ENCODE results near the gene IFNGR1. TPM values are rescaled to one million over a fixed set of nuclear protein-coding genes. Genes with fewer than 3 reads are reported as not detected.
A peak's percentile ranks its signal among the peaks of the same experiment; 100 is the strongest.

The IFNGR1 gene
- total and polyA plus RNA-seq, 2 of the 13 experiments (the other 11 are each of a cell fraction or from before 2014, with no cell fraction given), result 82.8 to 87.8 TPM

DNA sequence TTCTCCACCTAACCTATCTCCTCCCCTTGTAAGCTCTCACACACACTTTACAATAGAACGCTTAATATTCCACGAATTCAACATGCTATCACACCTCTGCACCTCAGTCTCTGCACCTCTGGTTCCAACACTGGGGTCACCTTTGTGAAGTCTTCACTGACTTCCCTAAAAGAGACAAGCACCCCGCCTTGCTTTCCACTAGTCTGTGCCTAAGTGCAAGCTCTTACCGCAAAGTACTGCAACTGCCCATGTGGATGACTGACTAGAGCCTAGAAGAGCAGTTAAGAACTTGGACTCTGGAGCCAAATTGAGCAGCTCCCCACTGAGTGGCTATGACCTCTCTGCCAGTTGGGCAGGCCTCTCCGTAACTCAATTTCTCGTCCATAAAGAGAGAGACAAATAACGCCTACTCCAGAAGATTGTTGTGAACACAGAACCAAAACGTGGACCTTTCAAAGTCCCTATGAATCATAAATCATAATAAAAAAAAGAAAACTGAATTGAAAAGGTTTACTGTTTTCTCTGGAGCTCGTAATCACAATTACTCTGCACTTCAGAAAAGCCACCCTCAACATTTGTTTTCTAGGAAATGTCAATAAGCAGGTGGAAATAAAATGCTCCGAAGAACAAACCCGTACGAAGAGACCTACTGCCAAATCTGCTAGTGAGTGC, 1.2 kb downstream of the IFNGR1 start:
- ChIA-PET POLR2A (interaction anchor here (0.8 to 1.4 kb wide), 7 partner anchors 9 to 136 kb away, joined by 3 to 5 read pairs (median 3); no protein-coding TSS in a partner anchor), CTCF (ENCODE audit: low intra/inter-chr PET ratio, low total read pairs) (no interaction called here)
- H3K36me3 ChIP-seq (replicated peaks in 1 of 2; ENCODE audit: control insufficient read depth in 1 of 2, insufficient read depth in 2 of 2, low read length in 2 of 2), result peaks cover 0 to 7% of the 10 kb centered on the region in 2 experiments; a peak in 2 of 5 replicates
- in situ Hi-C loops (cut with HindIII; ENCODE audit: extremely low pct_ligation_motif_present, low pct_unique_long_range_greater_than_20kb), result no loop called here
- peak; percentile 75 for DNase-seq (ENCODE audit: low spot score)
- ATAC-seq, result peak; percentile 64
- under 1% methylated on average over 12 of the region's 12 CpGs for WGBS (ENCODE audit: low lambda C conversion rate)
- H3K9ac ChIP-seq (ENCODE audit: insufficient read depth, low read depth, low read length), result peak overlapping the region; percentile 92
- BruUV-seq (replicated peaks), result no TSS peak
- peak overlapping the region; percentile 87 to 93 (median 89) for H3K4me3 ChIP-seq (replicated peaks in 1 of 3; ENCODE audit: insufficient read depth in 1 of 3, low read depth in 2 of 3, low read length in 3 of 3)
- peak; percentile 77 for FAIRE-seq
- peaks cover 0 to 4% of the 10 kb centered on the region in 2 experiments; a peak in 1 of 5 replicates for H3K27me3 ChIP-seq (ENCODE audit: control insufficient read depth in 1 of 2, insufficient read depth in 2 of 2, low read length in 2 of 2)
- no peaks in the 10 kb centered on the region for H3K9me3 ChIP-seq (ENCODE audit: low read length)
- intact Hi-C loops (cut with micrococcal nuclease; ENCODE audit: unreplicated experiment), result loop anchor here (2.0 to 5.0 kb wide), 3 partner anchors 39 to 137 kb away; no protein-coding TSS in a partner anchor
- peak overlapping the region; percentile 88 for H3K27ac ChIP-seq (ENCODE audit: extremely low read length, insufficient read depth, low read length)
- H3K79me2 ChIP-seq (ENCODE audit: insufficient read depth, low read length), result peaks cover 62% of the 10 kb centered on the region
- peaks cover 59% of the 10 kb centered on the region for H3K4me1 ChIP-seq (ENCODE audit: insufficient read depth, low read length)
- peak overlapping the region; percentile 92 for H3K4me2 ChIP-seq (ENCODE audit: low read depth, low read length)
- H4K20me1 ChIP-seq (ENCODE audit: insufficient read depth, low read length), result peaks cover 39% of the 10 kb centered on the region
- H2AFZ ChIP-seq (ENCODE audit: low read length), result no peak overlapping the region
- TF ChIP-seq FLYWCH1 (CRISPR knock-in tag; IDR thresholded peaks at IDR 0.05), result no peak
- peak in 1 of 2 experiments; percentile 71; a peak in 2 of 4 replicates for TF ChIP-seq POLR2A (IDR thresholded peaks at IDR 0.05; ENCODE audit: insufficient read depth in 1 of 2, low read depth in 2 of 2, low read length in 2 of 2)
- no peak for TF ChIP-seq ZSCAN30 (CRISPR knock-in tag; IDR thresholded peaks at IDR 0.05)
- TF ChIP-seq ZFX (CRISPR knock-in tag; IDR thresholded peaks at IDR 0.05; ENCODE audit: low read depth), result no peak; the same call in 1 of the 2 replicates
- no peak for TF ChIP-seq MZF1 (CRISPR knock-in tag; IDR thresholded peaks at IDR 0.05; ENCODE audit: borderline replicate concordance)
- TF ChIP-seq ZFP37 (CRISPR knock-in tag; IDR thresholded peaks at IDR 0.05; ENCODE audit: borderline replicate concordance), result no peak
- TF ChIP-seq ZMYM4 (CRISPR knock-in tag; IDR thresholded peaks at IDR 0.05), result peak; percentile 24; the same call in 1 of the 2 replicates
- TF ChIP-seq ZNF256 (CRISPR knock-in tag; conservative IDR thresholded peaks at IDR 0.05), result no peak
- TF ChIP-seq PPARG (CRISPR knock-in tag; conservative IDR thresholded peaks at IDR 0.05), result no peak
- TF ChIP-seq BORCS8-MEF2B (CRISPR knock-in tag; IDR thresholded peaks at IDR 0.05), result 0 out of 2 replicates have a peak, but pooled peaks have one; percentile 31
- 0 out of 2 replicates have a peak, but pooled peaks have one; percentile 22 for TF ChIP-seq ZNF780A (CRISPR knock-in tag; IDR thresholded peaks at IDR 0.05)
- 0 out of 4 replicates have a peak, but pooled peaks of 1 of the 2 experiments have one; percentile 42 for TF ChIP-seq ATF4 (CRISPR knock-in tag; IDR thresholded peaks at IDR 0.05)
- no peak for TF ChIP-seq TRAFD1 (CRISPR knock-in tag; IDR thresholded peaks at IDR 0.05; ENCODE audit: borderline replicate concordance)
- peak; percentile 33 for TF ChIP-seq TEAD3 (CRISPR knock-in tag; optimal IDR thresholded peaks at IDR 0.05; ENCODE audit: borderline replicate concordance)
- no peak for TF ChIP-seq IKZF4 (CRISPR knock-in tag; IDR thresholded peaks at IDR 0.05; ENCODE audit: borderline replicate concordance, low read depth, not compliant biosample characterization)
- no peak for TF ChIP-seq ZNF75D (CRISPR knock-in tag; IDR thresholded peaks at IDR 0.05; ENCODE audit: borderline replicate concordance)
- TF ChIP-seq DZIP1 (CRISPR knock-in tag; IDR thresholded peaks at IDR 0.05), result no peak
- TF ChIP-seq SAP130 (CRISPR knock-in tag; IDR thresholded peaks at IDR 0.05; ENCODE audit: low read depth), result peak; percentile 65; the same call in 1 of the 2 replicates
- 0 out of 2 replicates have a peak, but pooled peaks have one; percentile 53 for TF ChIP-seq KDM3A (CRISPR knock-in tag; IDR thresholded peaks at IDR 0.05; ENCODE audit: low read depth)
- TF ChIP-seq BCL6 (CRISPR knock-in tag; IDR thresholded peaks at IDR 0.05), result peak; percentile 97

Measured in HepG2 (cell line).